Measurements from ENCODE around the gene TNFRSF12A. TPM values are rescaled to one million over a fixed set of nuclear protein-coding genes. Genes with fewer than 3 reads are reported as not detected.

The TNFRSF12A gene
- total and polyA plus RNA-seq, 9 of the 15 experiments (the other 6 are each of a cell fraction or from before 2014, with no cell fraction given) = 0.41 to 61.8 (median 26.5) TPM

- TF ChIP-seq ZBTB17 (CRISPR knock-in tag; IDR thresholded peaks at IDR 0.05) = no peak
- TF ChIP-seq ILF3 (IDR thresholded peaks at IDR 0.05; ENCODE audit: borderline replicate concordance) = no peak
- TF ChIP-seq ERF (CRISPR knock-in tag; IDR thresholded peaks at IDR 0.05) = no peak
- no peak for TF ChIP-seq MAFK (IDR thresholded peaks at IDR 0.05; ENCODE audit: low read length)
- TF ChIP-seq HOXB6 (CRISPR knock-in tag; IDR thresholded peaks at IDR 0.05; ENCODE audit: borderline replicate concordance) = no peak
- TF ChIP-seq MLLT1 (IDR thresholded peaks at IDR 0.05) = no peak
- no peak for TF ChIP-seq NFIX (CRISPR knock-in tag; IDR thresholded peaks at IDR 0.05; ENCODE audit: low read depth)
- 0 out of 2 replicates have a peak, but pooled peaks have one; percentile 11 for TF ChIP-seq SPI1 (IDR thresholded peaks at IDR 0.05; ENCODE audit: borderline replicate concordance, low read depth, low read length)
- TF ChIP-seq RBM22 (IDR thresholded peaks at IDR 0.05; ENCODE audit: low read depth, low read length, poor library complexity, severe bottlenecking) = peak; percentile 14
- TF ChIP-seq PRMT5 (CRISPR knock-in tag; IDR thresholded peaks at IDR 0.05) = no peak
- no peak for TF ChIP-seq ZNF512 (tag; IDR thresholded peaks at IDR 0.05)
- TF ChIP-seq HDAC2 (IDR thresholded peaks at IDR 0.05) = 0 out of 2 replicates have a peak, but pooled peaks have one; percentile 29
- no peak for TF ChIP-seq ZFP1 (CRISPR knock-in tag; IDR thresholded peaks at IDR 0.05)
- no peak for TF ChIP-seq KAT8 (IDR thresholded peaks at IDR 0.05; ENCODE audit: low read depth)
- no peak for TF ChIP-seq ZNF3 (CRISPR knock-in tag; IDR thresholded peaks at IDR 0.05)
- TF ChIP-seq ZBTB33 (CRISPR knock-in tag; IDR thresholded peaks at IDR 0.05) = no peak
- TF ChIP-seq NELFE (IDR thresholded peaks at IDR 0.05; ENCODE audit: insufficient read depth, insufficient read length) = no peak
- no peak for TF ChIP-seq HLTF (IDR thresholded peaks at IDR 0.05)
- TF ChIP-seq HMG20B (CRISPR knock-in tag; IDR thresholded peaks at IDR 0.05) = no peak
- TF ChIP-seq SMC3 (conservative IDR thresholded peaks at IDR 0.05; ENCODE audit: insufficient read depth, low read depth, low read length) = no peak
- TF ChIP-seq ZNF436 (CRISPR knock-in tag; IDR thresholded peaks at IDR 0.05) = no peak
- no peak for TF ChIP-seq GATAD2A (IDR thresholded peaks at IDR 0.05)
- TF ChIP-seq DNMT1 (IDR thresholded peaks at IDR 0.05) = peak; percentile 66; the same call in 1 of the 2 replicates
- TF ChIP-seq CHCHD3 (CRISPR knock-in tag; IDR thresholded peaks at IDR 0.05) = no peak
- TF ChIP-seq BACH1 (tag; IDR thresholded peaks at IDR 0.05) = no peak
- no peak for TF ChIP-seq ZBED1 (IDR thresholded peaks at IDR 0.05)
Measured at GRCh38 chr16:3021449-3022207, 1.5 kb downstream of the TNFRSF12A start (continued).

Data from K562 (cell line).